Loucy (cell line): ENCODE data around the gene FEN1.

Source experiments
- H2AFZ ChIP-seq: fragments of 200-600 bp; sonication (generic); 2 replicates; pipeline ENCODE4 v1.6.0; 2016; ENCODE audit warnings: antibody characterized with exemption, mild to moderate bottlenecking, low read length, moderate library complexity
- H3F3A ChIP-seq: fragments of 200-600 bp; 2 replicates; pipeline ENCODE4 v1.6.0; 2016; ENCODE audit warnings: antibody characterized with exemption, low read depth, mild to moderate bottlenecking
- H3K27me3 ChIP-seq: fragments of 200-600 bp; sonication (generic); 2 replicates; pipeline ENCODE4 v1.6.1; 2014; ENCODE audit warnings: low read length, mild to moderate bottlenecking; ENCODE audit not compliant: insufficient read depth, poor library complexity, severe bottlenecking
- H3K36me3 ChIP-seq: fragments of 200-600 bp; sonication (generic); 2 replicates; pipeline ENCODE4 v1.6.1; 2016; ENCODE audit warnings: low read length; ENCODE audit not compliant: insufficient read depth
- H3K4me1 ChIP-seq: fragments of 200-600 bp; sonication (generic); 2 replicates; pipeline ENCODE4 v1.5.1; 2014; ENCODE audit warnings: low read length, mild to moderate bottlenecking; ENCODE audit not compliant: insufficient read depth, poor library complexity, severe bottlenecking
- H3K4me2 ChIP-seq: fragments of 200-600 bp; sonication (generic); 2 replicates; pipeline ENCODE4 v1.6.0; 2014; ENCODE audit warnings: antibody characterized with exemption, low read length, low read depth, mild to moderate bottlenecking; ENCODE audit not compliant: poor library complexity, severe bottlenecking
- H3K4me3 ChIP-seq: fragments of 200-600 bp; sonication (generic); 2 replicates; pipeline ENCODE4 v1.5.1; 2014; ENCODE audit warnings: low read length, mild to moderate bottlenecking, mixed read lengths; ENCODE audit not compliant: poor library complexity, severe bottlenecking
- H3K79me2 ChIP-seq: fragments of 200-600 bp; sonication (generic); 2 replicates; pipeline ENCODE4 v1.6.1; 2014; ENCODE audit warnings: low read length; ENCODE audit not compliant: insufficient read depth
- H3K9ac ChIP-seq: fragments of 200-600 bp; sonication (generic); 2 replicates; pipeline ENCODE4 v1.6.0; 2014; ENCODE audit warnings: mild to moderate bottlenecking, low read depth, low read length, moderate library complexity; ENCODE audit not compliant: poor library complexity, severe bottlenecking
- H3K9me2 ChIP-seq: fragments of 200-600 bp; sonication (generic); replicated peaks from 2 replicates; pipeline ENCODE4 v1.6.1; 2016; ENCODE audit warnings: low read depth, low read length, mixed read lengths
- H3K9me3 ChIP-seq: fragments of 200-600 bp; sonication (generic); 2 replicates; pipeline ENCODE4 v1.6.1; 2014; ENCODE audit warnings: mild to moderate bottlenecking, antibody characterized with exemption, low read length, low read depth; ENCODE audit not compliant: insufficient read depth
- H4K20me1 ChIP-seq: fragments of 200-600 bp; sonication (generic); 2 replicates; pipeline ENCODE4 v1.6.0; 2014; ENCODE audit warnings: antibody characterized with exemption, low read length, mild to moderate bottlenecking; ENCODE audit not compliant: insufficient read depth, poor library complexity, severe bottlenecking
- EZH2phosphoT487 ChIP-seq: fragments of 200-600 bp; IDR thresholded peaks from 2 replicates; pipeline ENCODE4 v1.6.1; 2018; ENCODE audit warnings: antibody characterized with exemption, mild to moderate bottlenecking, moderate library complexity, borderline replicate concordance
- TF ChIP-seq, protein P1 (sequence below): fragments of 200-600 bp; sonication (generic); conservative IDR thresholded peaks from 2 replicates; pipeline ENCODE4 v1.5.1; 2014; ENCODE audit warnings: mild to moderate bottlenecking, antibody characterized with exemption, low read length

FEN1 gene

DNA sequence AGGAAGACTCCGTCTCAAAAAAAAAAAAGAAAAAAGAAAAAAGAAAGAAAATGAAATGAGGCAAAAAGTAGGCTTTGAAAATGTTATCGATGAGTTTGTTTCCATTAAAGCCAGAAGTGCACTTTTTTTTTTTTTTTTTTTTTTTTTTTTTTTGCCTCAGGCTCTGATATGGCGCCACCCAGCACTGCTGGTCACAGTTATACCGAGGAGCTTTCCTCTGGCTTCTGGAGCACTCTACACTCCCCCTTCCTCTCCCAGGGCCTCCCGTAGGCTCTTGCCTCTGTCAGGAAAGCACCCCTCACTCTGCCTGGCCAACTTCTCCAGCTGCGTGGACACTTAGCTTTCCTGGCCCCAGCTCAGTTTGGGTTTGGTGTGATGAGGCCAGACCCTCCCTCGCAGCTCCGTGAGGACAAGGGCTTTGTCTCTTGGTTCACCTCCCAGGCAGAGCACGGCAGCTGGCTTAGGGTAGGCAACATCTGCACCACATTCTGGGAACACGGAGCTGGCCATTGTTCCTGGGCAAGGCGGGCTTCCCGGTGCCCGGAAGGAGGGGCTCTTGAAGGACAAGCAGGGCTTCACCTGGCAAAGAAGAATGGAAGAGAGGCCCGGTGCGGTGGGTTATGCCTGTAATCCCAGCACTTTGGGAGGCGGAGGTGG is 52.3 kb downstream of the FEN1 start:
- H4K20me1 ChIP-seq = peaks cover 14% of the 10 kb centered on the region
- no peaks in the 10 kb centered on the region for H3K9me2 ChIP-seq
- no peak overlapping the region for H3K4me3 ChIP-seq
- H2AFZ ChIP-seq = no peak overlapping the region
- TF ChIP-seq EZH2phosphoT487 = no peak
- TF ChIP-seq, protein P1, sequence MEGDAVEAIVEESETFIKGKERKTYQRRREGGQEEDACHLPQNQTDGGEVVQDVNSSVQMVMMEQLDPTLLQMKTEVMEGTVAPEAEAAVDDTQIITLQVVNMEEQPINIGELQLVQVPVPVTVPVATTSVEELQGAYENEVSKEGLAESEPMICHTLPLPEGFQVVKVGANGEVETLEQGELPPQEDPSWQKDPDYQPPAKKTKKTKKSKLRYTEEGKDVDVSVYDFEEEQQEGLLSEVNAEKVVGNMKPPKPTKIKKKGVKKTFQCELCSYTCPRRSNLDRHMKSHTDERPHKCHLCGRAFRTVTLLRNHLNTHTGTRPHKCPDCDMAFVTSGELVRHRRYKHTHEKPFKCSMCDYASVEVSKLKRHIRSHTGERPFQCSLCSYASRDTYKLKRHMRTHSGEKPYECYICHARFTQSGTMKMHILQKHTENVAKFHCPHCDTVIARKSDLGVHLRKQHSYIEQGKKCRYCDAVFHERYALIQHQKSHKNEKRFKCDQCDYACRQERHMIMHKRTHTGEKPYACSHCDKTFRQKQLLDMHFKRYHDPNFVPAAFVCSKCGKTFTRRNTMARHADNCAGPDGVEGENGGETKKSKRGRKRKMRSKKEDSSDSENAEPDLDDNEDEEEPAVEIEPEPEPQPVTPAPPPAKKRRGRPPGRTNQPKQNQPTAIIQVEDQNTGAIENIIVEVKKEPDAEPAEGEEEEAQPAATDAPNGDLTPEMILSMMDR = no peak
- no peaks in the 10 kb centered on the region for H3K27me3 ChIP-seq
- H3K36me3 ChIP-seq = peaks cover 92% of the 10 kb centered on the region
- no peaks in the 10 kb centered on the region for H3K4me1 ChIP-seq
- no peaks in the 10 kb centered on the region; the same call in 1 of the 2 replicates for H3F3A ChIP-seq
- peaks cover 22% of the 10 kb centered on the region; the same call in 1 of the 2 replicates for H3K79me2 ChIP-seq
- H3K9ac ChIP-seq = no peak overlapping the region
- H3K9me3 ChIP-seq = no peaks in the 10 kb centered on the region
- no peak overlapping the region for H3K4me2 ChIP-seq

DNA sequence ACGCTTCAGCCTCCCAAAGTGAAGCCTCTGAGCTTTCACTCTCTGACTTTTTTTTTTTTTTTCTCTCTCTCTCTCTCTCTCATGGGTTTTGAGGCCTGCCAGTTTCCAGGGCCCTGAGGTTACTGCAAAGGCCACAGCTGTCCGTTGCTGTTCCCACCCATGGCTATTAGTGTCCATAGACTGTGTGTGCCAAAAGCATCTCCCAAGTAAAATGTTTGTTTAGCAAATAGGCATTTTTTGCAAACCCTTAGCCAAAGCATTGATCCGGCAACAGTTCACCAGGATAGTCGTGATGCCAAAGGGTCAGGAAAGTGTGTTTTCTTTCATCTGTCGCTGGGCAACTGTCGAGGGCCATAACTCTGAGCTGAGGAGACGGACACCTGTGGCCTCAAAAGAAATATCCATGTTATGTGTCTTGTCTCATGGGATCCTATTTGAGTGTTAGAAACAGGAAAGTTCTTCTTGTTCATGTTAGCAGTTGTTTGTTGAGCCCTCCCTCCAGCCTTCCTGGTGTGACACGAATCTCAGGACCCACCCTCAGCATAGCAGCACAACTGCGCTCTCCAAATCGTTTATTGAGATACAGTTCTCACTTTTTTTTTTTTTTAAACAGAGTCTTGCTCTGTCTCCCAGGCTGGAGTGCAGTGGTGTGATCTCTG is 53.8 kb downstream of the FEN1 start:
- Histone ChIP-seq H2AFZ (no peak overlapping the region), H4K20me1 (peaks cover 22% of the 10 kb centered on the region), H3K4me3 (no peak overlapping the region), H3K9me2 (no peaks in the 10 kb centered on the region), H3K36me3 (peaks cover 92% of the 10 kb centered on the region), H3K27me3 (no peaks in the 10 kb centered on the region), H3K9me3 (no peaks in the 10 kb centered on the region), H3K4me2 (no peak overlapping the region), H3K79me2 (peaks cover 22% of the 10 kb centered on the region; the same call in 1 of the 2 replicates), H3K4me1 (no peaks in the 10 kb centered on the region), H3K9ac (no peak overlapping the region), H3F3A (no peaks in the 10 kb centered on the region; the same call in 1 of the 2 replicates)
- TF ChIP-seq, protein P1 = no peak
- TF ChIP-seq EZH2phosphoT487 = no peak
